ENCODE measurements around the gene DEXI.

DNA sequence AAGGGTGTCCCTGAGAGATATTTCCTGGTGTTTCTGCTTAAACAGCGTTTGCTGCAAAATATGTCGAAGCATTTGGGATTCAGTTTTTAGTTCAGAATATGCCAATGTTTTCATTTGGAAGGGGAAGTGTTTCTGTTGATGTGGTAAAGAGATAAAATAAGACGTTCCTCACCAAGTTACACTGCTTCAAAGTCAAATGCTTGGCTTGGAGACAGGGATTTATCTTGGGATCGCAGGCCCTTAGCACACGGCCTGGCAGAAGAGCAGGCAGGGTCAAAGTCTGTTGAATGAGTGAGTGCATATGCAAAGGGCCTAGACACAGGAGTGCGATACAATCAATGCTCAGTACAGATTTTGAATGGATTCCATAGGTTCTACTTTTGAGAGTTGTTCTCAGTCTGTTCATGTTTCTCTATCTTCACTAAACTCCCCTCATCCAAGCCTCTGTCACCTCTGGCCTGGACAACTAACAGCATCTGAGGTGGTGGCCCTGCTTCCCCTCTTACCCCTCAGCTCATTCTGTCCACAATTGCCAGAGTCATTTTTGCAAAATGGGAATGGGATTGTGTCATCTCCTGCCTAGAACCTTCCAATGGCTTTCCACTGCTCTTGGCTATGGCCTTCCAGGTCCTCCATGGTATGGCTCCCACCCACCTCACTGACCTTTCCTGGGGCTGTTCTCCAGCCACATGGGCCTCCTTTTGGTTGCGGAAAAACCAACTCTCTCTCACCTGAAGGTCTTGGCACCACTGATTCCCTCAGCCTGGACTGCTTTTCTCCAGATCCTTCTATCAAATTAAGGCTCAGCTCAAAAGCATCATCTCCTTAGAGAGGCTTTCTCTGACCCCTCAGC lies 3.2 kb downstream of the DEXI start:
- TF ChIP-seq FOXM1 (IDR thresholded peaks at IDR 0.05; ENCODE audit: borderline replicate concordance), result no peak
- TF ChIP-seq FOXK2 (IDR thresholded peaks at IDR 0.05), result no peak
- no peak for TF ChIP-seq TARDBP (IDR thresholded peaks at IDR 0.05)
- TF ChIP-seq SUZ12 (IDR thresholded peaks at IDR 0.05), result no peak
- TF ChIP-seq SP1 (IDR thresholded peaks at IDR 0.05), result no peak
